Erythroblast (primary cell): ENCODE measurements around the gene MDGA2.

Source experiments
- GATA1 ChIP-seq: IDR thresholded peaks from 2 replicates; pipeline ENCODE4 v1.6.1; 2011; ENCODE audit warnings: low read depth, mild to moderate bottlenecking, control low read depth, low read length, moderate library complexity
- POLR2A ChIP-seq: IDR thresholded peaks from 2 replicates; pipeline ENCODE4 v1.6.1; 2011; ENCODE audit warnings: mild to moderate bottlenecking, low read length

DNA sequence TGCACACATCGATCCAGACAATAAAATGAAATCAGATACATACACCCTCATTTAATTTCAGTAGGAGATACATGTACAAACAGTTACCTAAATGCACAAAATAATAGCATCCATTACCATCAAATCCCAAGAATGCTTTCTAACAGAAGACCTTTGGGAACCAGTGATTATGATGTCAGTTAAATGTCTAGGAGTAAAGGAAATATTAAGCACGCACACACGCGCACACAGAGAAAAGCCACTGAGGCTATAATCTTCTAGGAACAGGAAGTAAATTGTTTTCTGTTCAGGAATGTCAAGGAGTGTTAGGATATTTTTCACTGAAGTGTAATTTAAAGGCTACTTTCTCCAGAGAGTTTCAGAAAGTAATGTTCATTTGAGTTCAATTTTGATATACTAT is 250.1 kb downstream of the MDGA2 start:
- TF ChIP-seq POLR2A (no peak), GATA1 (no peak)
